ENCODE data around the gene KIAA1328.
"Not testable (repeated sequence)": the region's sequence is repeated elsewhere in the genome, so short reads cannot be mapped to it uniquely, and the experiment has no call there.

Gene KIAA1328

DNA sequence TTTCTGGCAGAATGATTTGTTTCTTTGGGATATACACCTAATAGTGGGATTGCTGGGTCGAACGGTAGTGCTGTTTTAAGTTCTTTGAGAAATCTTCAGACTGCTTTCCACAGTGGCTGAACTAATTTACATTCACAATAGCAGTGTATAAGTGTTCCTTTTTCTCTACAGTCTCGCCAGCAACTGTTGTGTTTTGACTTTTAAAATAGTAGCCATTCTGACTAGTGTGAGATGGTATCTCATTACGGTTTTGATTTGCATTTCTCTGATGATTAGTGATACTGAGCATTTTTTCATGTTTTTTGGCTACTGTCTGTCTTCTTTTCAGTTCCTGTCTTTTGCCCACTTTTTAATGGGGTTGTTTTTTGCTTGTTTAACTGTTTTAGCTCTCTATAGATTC lies 306.2 kb downstream of the KIAA1328 start:
- DNase-seq (ENCODE audit: low read depth in 1 of 2, low spot score in 1 of 2) = no peak

DNA sequence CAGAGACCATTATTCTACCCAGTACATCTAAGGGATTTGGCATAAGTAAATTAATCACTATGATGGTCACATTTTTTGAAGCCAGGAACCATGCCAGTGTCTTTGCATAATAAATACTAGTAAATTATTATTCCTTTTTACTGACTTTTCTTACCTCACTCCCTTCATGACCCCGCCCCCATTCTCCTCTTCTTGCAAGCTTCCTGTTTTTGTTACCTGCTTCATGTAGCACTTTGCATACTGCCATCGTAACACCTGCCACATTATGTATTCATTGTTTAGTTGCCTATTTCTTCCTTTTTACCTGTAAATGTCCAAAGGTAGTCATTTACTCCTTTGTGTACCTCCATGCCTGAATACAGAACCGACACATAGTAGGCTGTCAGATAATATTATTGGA lies 309.5 kb downstream of the KIAA1328 start:
- no peak for DNase-seq (ENCODE audit: low read depth in 1 of 2, low spot score in 1 of 2)

DNA sequence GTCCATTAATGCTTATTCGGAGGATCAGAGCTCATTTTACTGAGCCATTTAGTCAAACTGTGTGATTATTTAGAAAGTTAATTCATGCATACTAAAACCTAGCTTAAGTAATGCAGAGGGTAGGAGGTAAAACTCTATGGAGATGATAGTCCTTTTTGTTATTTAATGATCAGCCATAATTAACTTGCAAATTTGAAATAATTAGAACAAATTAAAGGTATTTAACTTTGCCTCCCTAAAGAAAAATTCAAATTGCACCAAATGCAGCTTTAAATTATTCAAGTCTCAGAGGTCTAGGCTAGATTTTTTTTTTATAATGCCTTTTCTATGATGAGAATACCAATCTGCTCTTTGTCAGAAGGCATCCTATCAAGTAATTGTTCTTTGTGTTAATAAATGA lies 310.9 kb downstream of the KIAA1328 start:
- DNase-seq (ENCODE audit: low read depth in 1 of 2, low spot score in 1 of 2) = no peak

DNA sequence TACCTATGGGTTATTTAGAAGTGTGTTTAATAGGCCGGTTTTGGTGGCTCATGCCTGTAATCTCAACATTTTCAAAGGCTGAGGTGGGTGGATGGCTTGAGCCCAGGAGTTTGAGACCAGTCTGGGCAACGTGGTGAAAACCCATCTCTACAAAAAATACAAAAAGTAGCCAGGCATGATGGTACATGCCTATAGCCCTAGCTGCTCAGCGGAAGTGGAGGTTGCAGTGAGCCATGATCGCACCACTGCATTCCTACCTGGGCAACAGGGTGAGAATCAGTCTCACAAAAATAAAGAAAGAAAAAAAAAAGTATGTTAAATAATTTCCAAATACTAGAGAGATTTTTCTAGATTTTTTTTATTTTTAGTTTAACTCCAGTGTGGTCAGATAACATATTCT lies 316.0 kb downstream of the KIAA1328 start:
- no peak for DNase-seq (ENCODE audit: low read depth in 1 of 2, low spot score in 1 of 2)

DNA sequence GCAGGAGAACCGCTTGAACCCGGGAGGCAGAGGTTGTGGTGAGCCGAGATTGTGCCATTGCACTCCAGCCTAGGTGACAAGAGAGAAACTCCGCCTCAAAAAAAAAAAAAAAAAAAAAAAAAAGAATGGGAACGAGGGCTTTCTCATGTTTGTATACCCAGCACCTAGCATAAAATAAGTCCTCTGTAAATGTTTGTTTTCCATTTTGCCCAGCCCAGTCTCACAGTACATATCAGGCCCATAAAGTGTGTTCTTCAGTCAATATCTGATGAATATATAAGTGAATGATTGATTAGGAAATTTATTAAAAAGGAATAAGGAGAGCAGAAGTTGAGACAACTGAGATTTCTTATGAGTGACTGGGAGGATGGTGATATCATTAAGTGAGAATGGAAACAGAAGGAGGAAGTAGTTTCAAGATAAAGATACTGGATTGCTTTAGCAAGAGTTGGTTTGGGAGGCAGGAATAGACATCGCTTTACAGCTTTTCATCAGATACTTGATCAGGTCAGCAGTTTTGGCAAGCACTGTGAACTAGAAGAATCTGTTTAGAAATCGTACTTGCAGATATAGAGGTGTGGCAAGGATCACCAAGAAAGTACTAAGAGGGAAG lies 327.5 kb downstream of the KIAA1328 start:
- no peak for DNase-seq (ENCODE audit: low read depth in 1 of 2, low spot score in 1 of 2)

DNA sequence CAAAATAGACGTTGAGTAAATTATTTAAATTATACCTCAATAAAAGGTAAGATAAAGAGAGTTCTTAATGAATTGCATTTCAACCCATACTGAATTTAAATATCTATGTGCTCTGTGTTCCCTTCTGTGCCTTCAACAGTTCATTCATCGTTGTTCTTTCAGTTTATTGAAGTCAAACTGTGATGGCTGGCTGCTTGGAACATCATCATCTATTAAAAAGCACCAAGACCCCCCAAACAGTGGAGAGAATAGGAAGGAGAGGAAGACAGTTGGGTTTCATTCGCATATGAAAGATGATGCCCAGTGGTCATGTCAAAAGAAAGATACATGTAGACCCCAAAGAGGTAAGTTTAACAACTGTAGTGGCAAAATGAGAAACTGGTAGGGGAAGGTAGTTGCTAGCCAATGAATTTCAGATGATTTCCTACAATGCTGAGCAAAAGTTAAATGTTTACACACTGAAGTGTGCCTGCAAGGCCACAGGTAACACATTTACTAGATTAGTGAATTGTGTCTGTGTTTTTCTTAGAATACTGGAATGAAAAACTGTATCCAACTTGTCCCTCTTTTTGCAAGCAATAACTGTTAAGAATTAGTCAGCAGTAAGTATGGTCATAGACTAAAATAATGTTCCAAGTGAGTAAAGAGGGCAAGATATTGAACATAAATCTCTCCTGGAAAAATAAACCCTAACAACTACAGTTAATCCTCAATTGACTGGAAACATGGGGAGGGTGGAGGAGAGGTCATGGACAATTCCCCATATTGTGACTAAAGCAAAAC lies 331.3 kb downstream of the KIAA1328 start:
- DNase-seq (ENCODE audit: low read depth in 1 of 2, low spot score in 1 of 2) = no peak

DNA sequence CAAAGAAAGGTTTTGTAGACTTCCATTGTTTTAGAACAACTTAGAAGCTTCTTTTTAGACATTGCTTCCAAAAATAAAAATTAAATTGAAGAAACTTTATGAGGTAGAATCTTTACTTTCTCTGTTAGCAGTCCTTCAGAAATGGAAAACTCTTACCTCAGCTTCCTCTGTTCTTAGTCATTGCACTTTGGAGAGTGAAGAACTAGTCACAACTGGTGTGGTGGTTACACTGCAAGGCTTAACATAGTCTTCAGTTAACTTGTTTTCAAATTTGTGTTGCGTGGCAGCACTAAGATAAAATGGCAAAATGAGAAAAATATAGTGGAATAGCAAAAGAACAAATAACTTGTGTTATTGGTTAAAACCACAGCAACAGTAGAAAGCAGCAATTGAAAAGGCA lies 332.6 kb downstream of the KIAA1328 start:
- DNase-seq (ENCODE audit: low read depth in 1 of 2, low spot score in 1 of 2) = no peak

DNA sequence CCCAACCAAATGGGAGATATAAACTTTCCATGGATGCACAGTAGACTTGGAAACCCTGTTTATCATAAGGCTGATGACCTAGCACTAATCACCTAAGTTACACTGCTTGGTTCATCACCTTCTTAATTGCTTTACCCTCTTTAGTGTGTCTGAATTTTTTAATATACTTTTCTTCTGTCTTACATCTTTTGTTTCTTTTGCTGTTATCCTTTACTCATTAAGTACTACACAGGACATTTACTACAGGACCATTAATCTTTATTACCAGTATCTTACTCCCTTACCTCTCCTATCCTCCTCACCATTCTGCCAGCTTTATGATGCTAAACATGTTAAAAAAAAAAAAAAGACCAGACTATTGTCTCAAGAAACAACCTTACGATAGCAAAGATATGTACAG lies 333.6 kb downstream of the KIAA1328 start:
- DNase-seq (ENCODE audit: low read depth in 1 of 2, low spot score in 1 of 2) = no peak

DNA sequence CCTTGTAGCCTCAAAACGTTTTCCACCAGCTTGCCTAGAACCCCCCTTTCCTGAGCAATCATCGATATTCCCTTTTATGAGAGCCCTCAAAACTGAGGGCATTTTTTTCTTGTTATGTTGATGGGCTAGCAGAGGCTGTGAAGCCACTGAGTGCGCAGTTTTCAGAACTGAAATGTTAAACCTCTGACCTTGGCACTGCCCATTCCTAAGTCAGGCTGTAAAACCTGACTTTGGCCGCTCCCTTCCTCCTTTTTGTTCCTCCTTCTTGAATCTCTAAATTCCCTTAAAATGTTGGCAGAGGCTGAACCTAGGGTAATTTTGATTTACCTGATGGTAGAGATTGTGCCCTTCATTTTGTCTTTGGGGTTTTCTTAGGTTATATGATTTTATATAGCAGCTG lies 334.2 kb downstream of the KIAA1328 start:
- no peak for DNase-seq (ENCODE audit: low read depth in 1 of 2, low spot score in 1 of 2)

DNA sequence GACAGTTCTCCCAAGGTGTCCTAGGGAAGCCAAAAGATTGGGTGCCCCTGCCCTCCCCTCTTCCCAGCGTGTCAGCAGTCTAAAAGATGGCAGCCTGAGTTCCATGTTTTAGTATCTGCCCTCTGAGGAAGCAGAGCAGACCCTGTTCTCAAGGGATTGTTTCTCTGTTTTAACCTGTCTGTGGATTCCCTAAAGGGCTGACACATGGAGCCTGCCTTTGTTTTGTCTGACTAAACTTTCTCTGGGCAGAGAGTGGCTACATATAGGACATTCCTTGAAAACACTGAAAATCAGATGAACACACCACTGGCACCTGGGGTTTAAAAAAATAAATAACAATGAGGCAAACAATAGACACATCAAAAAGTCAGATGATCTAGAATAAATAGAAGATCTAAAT lies 337.6 kb downstream of the KIAA1328 start:
- no peak for DNase-seq (ENCODE audit: low read depth in 1 of 2, low spot score in 1 of 2)

DNA sequence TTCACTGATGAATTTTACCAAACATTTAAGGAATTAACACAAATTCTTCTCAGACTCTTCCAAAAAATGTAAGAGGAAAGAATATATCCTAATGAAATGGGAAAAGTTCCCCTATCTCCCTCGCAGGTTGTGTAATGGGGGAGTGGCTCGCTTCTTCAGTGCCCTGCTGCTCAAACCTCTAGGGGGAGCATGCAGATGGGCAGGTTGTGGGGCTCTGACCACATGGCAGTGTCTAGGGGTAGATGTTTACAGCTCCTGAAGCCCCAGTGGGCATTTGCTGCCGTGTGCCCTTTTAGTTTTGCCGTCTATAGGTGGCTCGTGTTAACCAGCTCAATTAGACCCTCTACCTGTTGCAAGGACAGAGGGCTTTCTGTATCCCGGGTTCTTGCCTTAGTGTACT lies 338.0 kb downstream of the KIAA1328 start:
- not testable (repeated sequence) for DNase-seq (ENCODE audit: low read depth in 1 of 2, low spot score in 1 of 2)

DNA sequence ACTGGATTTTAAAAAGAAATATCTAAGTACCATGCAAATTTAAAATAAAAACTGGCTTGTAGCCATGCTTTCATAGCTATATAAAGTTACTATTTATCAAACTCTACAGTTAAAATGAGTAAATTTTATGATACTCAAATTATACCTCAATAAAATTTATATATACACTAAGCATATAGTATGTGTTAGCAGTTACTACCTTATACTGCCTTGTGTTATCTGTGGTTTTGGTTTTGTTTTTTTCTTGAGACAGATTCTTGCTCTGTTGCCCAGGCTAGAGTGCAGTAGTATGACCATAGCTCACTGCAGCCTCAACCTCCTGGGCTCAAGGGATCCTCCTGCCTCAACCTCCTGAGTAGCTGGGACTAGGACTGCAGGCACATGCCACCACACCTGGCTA lies 342.1 kb downstream of the KIAA1328 start:
- DNase-seq (ENCODE audit: low read depth in 1 of 2, low spot score in 1 of 2) = no peak

DNA sequence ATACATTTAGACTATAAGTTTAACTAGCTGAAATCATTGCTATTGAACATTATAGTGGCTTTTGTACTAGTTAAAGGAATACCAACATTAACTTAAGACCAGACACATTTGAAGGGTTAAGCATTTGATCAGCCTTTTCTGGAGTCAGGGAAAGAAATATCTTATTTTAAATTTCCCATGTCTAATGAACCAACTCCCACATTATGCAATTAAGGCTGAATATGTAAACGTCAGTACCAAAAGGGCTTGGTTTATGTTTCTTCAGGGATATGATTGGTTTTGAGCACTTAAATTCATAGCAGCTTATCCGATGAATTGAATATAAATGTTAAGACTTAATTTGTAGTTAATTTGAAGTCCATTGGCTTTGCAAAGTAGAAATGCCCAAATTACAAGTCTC lies 344.5 kb downstream of the KIAA1328 start:
- no peak for DNase-seq (ENCODE audit: low read depth in 1 of 2, low spot score in 1 of 2)

DNA sequence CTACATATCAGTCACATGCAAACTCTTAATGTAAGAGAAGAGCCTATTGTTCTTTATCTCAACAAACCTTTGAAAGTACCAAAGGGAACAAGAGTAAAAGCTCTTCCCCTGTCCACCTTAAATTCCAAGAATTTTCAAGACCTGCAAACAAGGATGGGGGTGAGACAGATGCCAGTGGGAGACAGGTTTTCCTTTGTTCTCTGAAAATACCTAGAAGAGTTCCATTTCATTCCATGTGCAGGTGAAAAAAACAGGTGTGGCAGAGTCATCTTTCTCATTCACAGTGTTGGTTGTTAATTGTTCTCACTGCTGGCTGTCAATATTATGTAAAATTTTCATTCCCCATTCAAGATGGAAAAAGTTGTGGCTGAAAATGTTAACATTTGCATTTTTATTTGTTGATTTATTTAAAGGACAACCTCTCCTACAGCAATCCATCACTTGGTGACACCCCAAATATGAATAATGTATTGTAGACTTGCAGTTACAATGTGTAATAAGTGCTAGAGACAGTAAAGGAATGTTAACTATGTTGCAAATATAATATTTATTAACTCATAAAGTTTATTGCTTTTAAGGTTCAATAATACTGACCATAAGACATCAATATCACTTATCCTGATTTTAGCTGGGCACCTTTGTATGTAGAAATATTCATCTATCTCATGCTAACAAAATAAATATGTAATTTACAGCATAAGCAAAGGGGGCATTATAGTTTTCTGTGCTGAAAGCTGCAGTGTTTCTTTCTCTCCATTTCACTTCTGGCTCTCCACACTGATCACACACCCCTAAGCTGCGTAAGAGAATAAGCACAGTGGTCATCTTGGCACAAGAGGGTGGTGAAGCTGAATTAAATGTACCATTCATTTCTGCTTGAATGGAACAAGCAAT lies 347.0 kb downstream of the KIAA1328 start:
- DNase-seq (ENCODE audit: low read depth in 1 of 2, low spot score in 1 of 2) = no peak

DNA sequence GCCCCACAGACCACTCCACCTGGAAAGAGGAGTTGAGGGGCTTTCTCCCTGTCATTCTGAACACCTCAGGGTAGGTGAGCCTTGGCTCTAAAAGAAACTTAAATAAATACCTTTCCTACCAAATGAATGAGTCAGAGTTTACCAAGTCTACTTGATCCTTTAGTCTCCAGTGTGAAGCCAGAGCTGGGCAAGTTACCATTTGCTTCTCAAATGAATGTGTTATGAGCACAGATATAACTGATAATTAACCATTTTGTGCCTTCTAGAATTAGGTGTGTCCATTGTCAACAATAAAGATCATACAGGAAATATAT lies 347.7 kb downstream of the KIAA1328 start:
- no peak for DNase-seq (ENCODE audit: low read depth in 1 of 2, low spot score in 1 of 2)

DNA sequence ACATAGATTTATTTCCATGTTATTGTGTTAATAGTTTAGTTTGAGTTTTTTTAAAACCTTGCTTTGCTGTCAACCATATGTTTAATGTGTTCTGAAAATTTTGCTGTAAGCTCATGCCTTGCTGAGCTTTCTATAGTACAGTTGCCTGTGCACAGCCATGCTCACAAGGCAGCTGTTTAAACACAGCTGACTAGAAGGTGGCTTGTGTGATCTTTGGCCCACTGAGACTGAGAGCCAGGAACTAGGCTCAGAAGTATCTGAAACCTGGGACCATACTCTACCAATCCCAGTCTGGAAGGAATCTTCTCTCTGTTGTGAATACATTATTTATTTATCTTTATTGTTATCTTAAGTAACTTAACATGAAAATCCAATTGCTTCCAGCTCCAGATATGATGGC lies 350.5 kb downstream of the KIAA1328 start:
- DNase-seq (ENCODE audit: low read depth in 1 of 2, low spot score in 1 of 2) = no peak

DNA sequence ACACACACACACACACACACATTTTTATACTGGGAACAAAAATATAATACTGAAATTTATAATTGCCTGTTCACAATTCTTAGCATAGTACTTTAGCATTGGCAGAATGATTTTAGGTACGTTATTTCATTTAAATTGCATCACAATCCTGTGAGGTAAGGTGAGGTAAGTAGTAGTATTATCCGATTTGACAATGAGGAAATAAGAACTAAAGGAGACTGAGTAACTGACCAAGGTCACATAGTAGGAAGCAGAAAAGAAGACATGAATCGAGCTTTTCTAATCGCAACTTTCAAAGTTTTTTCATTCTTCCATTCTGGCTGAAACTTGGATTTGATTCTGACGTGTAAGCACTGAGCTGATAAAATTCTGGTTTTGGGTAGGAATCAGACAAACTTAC lies 351.2 kb downstream of the KIAA1328 start:
- no peak for DNase-seq (ENCODE audit: low read depth in 1 of 2, low spot score in 1 of 2)

DNA sequence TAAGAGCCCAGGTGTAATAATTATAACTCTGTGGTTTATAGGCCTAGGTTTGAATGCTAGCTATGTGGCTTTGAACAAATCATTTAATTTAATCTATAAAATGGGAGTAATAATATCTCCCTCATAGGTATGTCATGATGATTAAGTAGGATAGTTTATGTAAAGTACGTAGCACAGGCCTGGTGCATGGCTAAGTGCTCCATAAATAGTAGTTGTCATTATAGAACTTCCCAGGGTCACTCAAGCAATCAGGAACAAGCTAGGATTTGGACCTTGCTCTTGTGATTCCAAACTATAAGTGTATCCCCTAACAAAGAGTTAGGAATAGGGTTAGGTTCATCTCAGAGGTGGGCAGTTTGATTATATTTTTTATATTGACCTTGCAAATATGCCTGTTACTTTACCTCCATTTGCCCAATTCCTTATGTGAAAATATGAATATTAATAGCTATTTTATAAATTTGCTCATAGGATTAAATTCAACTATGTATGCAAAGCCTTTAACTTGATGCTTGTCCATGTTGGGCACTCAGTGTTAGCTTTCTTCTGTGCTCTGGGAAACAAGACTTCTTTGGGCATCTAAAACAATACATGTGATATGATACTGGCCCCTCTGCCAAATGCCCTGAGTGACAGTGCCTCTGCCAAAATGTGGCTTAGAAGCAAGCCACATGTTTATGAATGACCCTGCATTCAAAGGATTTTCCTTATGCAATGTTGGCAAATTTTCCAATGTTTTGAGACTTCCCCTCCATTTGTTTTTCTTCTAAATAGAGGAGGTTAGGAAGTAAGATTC lies 353.6 kb downstream of the KIAA1328 start:
- DNase-seq (ENCODE audit: low read depth in 1 of 2, low spot score in 1 of 2) = no peak

DNA sequence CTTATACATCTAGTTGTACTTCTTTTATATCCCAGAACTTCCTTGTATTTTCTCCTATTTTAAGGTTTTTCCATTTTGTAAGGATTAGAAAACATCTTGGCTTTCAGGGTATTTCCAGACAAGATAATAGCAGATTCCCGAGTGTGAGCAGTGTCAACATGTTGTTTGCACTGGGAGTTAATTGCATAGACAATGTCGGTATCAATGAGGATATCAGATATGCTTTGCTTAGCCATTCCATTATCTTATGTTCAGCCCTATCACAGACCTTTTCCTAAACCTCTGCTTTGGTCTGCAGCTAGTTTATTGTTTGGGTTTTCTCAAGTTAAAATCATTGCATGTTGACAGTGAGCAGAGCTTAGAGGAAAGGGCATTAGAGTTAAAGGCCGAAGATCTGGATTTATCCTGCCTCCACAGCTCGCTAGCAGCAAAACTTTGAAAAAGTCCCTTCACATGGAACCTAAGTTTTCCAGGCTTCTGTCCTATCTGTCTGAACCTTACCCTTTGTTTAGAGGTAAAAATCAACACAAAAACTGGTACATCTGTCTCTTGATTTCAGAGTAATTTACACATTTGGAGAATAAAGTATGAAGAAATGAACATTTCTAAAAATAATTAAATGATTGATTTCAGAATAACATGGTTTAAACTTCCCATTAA lies 355.4 kb downstream of the KIAA1328 start:
- DNase-seq (ENCODE audit: low read depth in 1 of 2, low spot score in 1 of 2) = no peak

DNA sequence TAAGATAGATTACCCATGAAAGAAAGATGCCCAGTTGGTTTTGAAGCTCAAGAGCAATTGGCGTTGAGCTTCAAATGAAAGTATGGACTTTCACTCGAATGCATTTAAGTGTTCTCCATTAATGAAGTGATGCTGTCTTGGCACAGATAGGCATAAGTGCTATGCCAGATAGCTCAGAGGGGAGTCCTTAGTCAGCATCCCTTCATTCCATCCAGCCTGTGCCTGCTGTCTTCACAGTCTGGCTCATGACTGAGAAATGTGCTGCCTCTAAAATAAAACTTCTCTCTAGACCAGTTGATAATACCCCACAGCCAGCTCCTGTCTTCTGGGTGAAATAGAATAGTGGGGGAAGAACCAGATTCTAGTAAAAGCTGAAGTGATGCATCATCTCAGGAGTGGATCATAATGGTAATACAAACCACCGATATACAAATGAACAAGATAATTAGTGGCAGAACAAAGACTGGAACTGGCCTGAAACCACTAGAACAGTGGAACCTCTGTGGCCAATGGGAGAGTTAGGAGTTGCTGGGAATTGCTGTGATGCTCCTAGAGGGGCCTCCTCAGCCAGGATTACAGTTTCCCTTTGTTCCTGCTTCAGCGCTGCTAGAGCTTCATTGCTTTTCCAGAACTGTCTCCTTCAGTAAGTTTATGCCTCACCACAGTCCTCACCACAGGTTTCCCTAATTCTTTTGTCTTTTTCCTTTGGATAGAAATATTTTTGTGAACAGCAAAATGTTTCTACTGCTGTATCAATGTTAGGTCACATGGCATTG lies 359.3 kb downstream of the KIAA1328 start:
- no peak for DNase-seq (ENCODE audit: low read depth in 1 of 2, low spot score in 1 of 2)

All from activated T-helper 1 cell treated with anti-CD3 and anti-CD28 coated beads, Interleukin-2, amount 50 U/mL, for 16 hours (primary cell).